Uterus (tissue), 4 donors: ENCODE data around the gene POU2F1. TPM values are rescaled to one million over a fixed set of nuclear protein-coding genes. Genes with fewer than 3 reads are reported as not detected.

Experiments
- DNase-seq, 2 donors: peaks; one replicate each; pipeline ENCODE4 v3.0.0-alpha.2; 2019 to 2020
- H3K27ac ChIP-seq, 2 donors: fragments of 200-600 bp; sonication (generic); 1 replicate in 1 of 2; 2 replicates in 1 of 2; pipeline ENCODE4 v1.5.1; 2016 to 2018
- H3K27me3 ChIP-seq, 2 donors: fragments of 200-600 bp; sonication (generic); one replicate each; pipeline ENCODE4 v1.5.1; 2018 to 2019; ENCODE audit warnings: control low read depth in 1 of 2
- H3K36me3 ChIP-seq, 2 donors: fragments of 200-600 bp; sonication (generic); one replicate each; pipeline ENCODE4 v1.5.1; 2019; ENCODE audit warnings: control low read depth in 1 of 2
- H3K4me1 ChIP-seq, 2 donors: fragments of 200-600 bp; sonication (generic); one replicate each; pipeline ENCODE4 v1.5.1; 2018 to 2019; ENCODE audit warnings: control low read depth in 1 of 2
- H3K4me3 ChIP-seq, 2 donors: fragments of 200-600 bp; sonication (generic); 1 replicate in 1 of 2; 2 replicates in 1 of 2; pipeline ENCODE4 v1.5.1; 2018 to 2019; ENCODE audit warnings: mild to moderate bottlenecking in 1 of 2
- H3K9me3 ChIP-seq, 2 donors: fragments of 200-600 bp; sonication (generic); one replicate each; pipeline ENCODE4 v1.5.1; 2019; ENCODE audit warnings: control low read depth in 1 of 2
- POLR2A ChIP-seq, 2 donors: fragments of 450-650 bp; IDR thresholded peaks; one replicate each; pipeline ENCODE4 v1.6.1; 2016; ENCODE audit warnings: antibody characterized with exemption in 2 of 2, mild to moderate bottlenecking in 1 of 2, moderate library complexity in 1 of 2
- intact Hi-C: fragments of 100-400 bp; cut with DNase I; formaldehyde crosslinking; loops from one replicate; pipeline ENCODE4 v1.15.1; 2023; ENCODE audit warnings: low total_unique reads
- total RNA-seq, 4 donors: library from RNA; depleted of rRNA in 3 of 4; stranded (reverse); fragments of >200 nt in 3 of 4; gene quantifications; one replicate each; pipeline versions ENCODE4 v1.1.0 to v1.2.4, GENCODE V29; 2014 to 2023
- TF ChIP-seq, protein P1 (sequence below), 4 experiments: fragments of 200-600 bp in 2 of 4; fragments of 450-650 bp in 2 of 4; sonication (generic) in 2 of 4; IDR thresholded peaks; one replicate each; pipeline ENCODE4 v1.5.1; 2016 to 2019; ENCODE audit warnings: antibody characterized with exemption in 4 of 4, mild to moderate bottlenecking in 2 of 4, moderate library complexity in 1 of 4
- donor health status: DM: yes; HTN: yes; CAD: no.

The POU2F1 gene
- total RNA-seq, 4 donors from 2014 or later: 9.7 to 50.8 (median 32.2) TPM

- H3K27ac ChIP-seq: no peak overlapping the region
- no peak overlapping the region for H3K4me3 ChIP-seq
- TF ChIP-seq POLR2A (IDR thresholded peaks at IDR 0.05): no peak
- TF ChIP-seq, protein P1, sequence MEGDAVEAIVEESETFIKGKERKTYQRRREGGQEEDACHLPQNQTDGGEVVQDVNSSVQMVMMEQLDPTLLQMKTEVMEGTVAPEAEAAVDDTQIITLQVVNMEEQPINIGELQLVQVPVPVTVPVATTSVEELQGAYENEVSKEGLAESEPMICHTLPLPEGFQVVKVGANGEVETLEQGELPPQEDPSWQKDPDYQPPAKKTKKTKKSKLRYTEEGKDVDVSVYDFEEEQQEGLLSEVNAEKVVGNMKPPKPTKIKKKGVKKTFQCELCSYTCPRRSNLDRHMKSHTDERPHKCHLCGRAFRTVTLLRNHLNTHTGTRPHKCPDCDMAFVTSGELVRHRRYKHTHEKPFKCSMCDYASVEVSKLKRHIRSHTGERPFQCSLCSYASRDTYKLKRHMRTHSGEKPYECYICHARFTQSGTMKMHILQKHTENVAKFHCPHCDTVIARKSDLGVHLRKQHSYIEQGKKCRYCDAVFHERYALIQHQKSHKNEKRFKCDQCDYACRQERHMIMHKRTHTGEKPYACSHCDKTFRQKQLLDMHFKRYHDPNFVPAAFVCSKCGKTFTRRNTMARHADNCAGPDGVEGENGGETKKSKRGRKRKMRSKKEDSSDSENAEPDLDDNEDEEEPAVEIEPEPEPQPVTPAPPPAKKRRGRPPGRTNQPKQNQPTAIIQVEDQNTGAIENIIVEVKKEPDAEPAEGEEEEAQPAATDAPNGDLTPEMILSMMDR (IDR thresholded peaks at IDR 0.05): no peak
- no peaks in the 10 kb centered on the region for H3K36me3 ChIP-seq
- H3K9me3 ChIP-seq: no peaks in the 10 kb centered on the region
- no peak for DNase-seq
- intact Hi-C loops: no loop called here
- H3K27me3 ChIP-seq: no peaks in the 10 kb centered on the region
- no peaks in the 10 kb centered on the region for H3K4me1 ChIP-seq
Observed at GRCh38 chr1:167430849-167431242, 210.2 kb downstream of the POU2F1 start.

- intact Hi-C loops: no loop called here
- no peak for DNase-seq
- no peak overlapping the region for H3K4me3 ChIP-seq
- TF ChIP-seq, protein P1 (IDR thresholded peaks at IDR 0.05): no peak
- no peak for TF ChIP-seq POLR2A (IDR thresholded peaks at IDR 0.05)
- H3K4me1 ChIP-seq: no peaks in the 10 kb centered on the region
- H3K27me3 ChIP-seq: no peaks in the 10 kb centered on the region
- H3K9me3 ChIP-seq: no peaks in the 10 kb centered on the region
- H3K36me3 ChIP-seq: no peaks in the 10 kb centered on the region
- no peak overlapping the region for H3K27ac ChIP-seq
Observed at GRCh38 chr1:167431261-167431908, 210.7 kb downstream of the POU2F1 start.

- Histone ChIP-seq H3K27me3 (no peaks in the 10 kb centered on the region), H3K27ac (no peak overlapping the region), H3K4me3 (no peak overlapping the region), H3K36me3 (no peaks in the 10 kb centered on the region), H3K9me3 (no peaks in the 10 kb centered on the region), H3K4me1 (no peaks in the 10 kb centered on the region)
- intact Hi-C loops: no loop called here
- TF ChIP-seq, protein P1 (IDR thresholded peaks at IDR 0.05): no peak
- no peak for TF ChIP-seq POLR2A (IDR thresholded peaks at IDR 0.05)
- no peak for DNase-seq
Observed at GRCh38 chr1:167431909-167432650, 211.4 kb downstream of the POU2F1 start.

DNA sequence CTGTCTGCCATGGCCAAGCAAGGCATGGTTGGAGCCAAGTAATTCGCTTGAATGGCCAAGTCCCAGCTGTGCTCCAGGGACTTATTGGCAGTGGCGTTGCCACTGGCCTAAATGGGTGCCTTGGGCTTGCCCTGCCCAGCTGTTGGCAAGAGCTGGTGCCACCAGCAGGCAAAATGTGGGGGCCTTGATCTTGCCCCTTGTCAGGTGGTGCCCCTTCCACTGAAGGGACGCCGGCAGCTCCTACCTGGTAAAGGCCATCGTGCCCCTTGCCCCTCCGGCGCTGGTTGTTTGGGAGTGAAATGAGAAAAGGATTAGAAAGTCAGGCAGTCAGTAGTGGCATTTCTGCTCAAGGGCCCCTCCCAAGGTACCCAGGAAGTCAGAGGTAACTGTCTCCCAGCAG, 212.1 kb downstream of the POU2F1 start:
- no peak overlapping the region for H3K27ac ChIP-seq
- H3K9me3 ChIP-seq: no peaks in the 10 kb centered on the region
- DNase-seq: no peak
- H3K4me3 ChIP-seq: no peak overlapping the region
- no peaks in the 10 kb centered on the region for H3K4me1 ChIP-seq
- TF ChIP-seq, protein P1 (IDR thresholded peaks at IDR 0.05): no peak
- no peak for TF ChIP-seq POLR2A (IDR thresholded peaks at IDR 0.05)
- no peaks in the 10 kb centered on the region for H3K36me3 ChIP-seq
- intact Hi-C loops: no loop called here
- no peaks in the 10 kb centered on the region for H3K27me3 ChIP-seq

DNA sequence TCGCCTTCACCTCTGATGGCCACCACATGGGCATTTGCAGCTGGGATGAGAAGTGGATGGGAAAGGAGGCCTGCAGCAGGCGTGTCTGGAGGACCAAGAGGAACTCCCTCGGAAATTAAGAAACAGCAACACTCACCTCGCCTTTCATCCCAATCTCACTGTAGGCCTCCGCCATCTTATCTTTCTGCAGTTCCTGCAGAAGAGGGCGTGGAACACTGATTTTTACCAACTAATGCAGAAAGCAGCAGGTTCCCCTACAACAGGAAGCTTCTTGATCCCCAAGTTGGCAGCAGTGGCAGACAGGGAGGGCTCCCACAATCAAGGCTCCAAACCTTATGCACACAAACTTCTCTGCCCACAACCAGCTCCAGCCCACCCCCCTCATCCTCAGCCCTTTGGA, 213.2 kb downstream of the POU2F1 start:
- H3K4me1 ChIP-seq: no peaks in the 10 kb centered on the region
- intact Hi-C loops: no loop called here
- no peaks in the 10 kb centered on the region for H3K9me3 ChIP-seq
- no peak overlapping the region for H3K27ac ChIP-seq
- no peaks in the 10 kb centered on the region for H3K27me3 ChIP-seq
- no peaks in the 10 kb centered on the region for H3K36me3 ChIP-seq
- no peak for DNase-seq
- TF ChIP-seq POLR2A (IDR thresholded peaks at IDR 0.05): no peak
- TF ChIP-seq, protein P1 (IDR thresholded peaks at IDR 0.05): no peak
- no peak overlapping the region for H3K4me3 ChIP-seq
